BLaER1 treated with 17β-estradiol and CSF1 and Interleukin-3, amounts not matched to agents 10 nM and 100 nM (cell line): ENCODE results near the gene DMAC2L.

Source experiments
- H3K27ac ChIP-seq, 11 experiments: shearing (Covaris generic); formaldehyde crosslinking; 2 replicates each; pipeline ENCODE4 v1.8.1; 2022
- H3K27me3 ChIP-seq, 11 experiments: shearing (Covaris generic); formaldehyde crosslinking; 2 replicates each; pipeline ENCODE4 v1.8.1; 2022
- H3K36me3 ChIP-seq, 11 experiments: shearing (Covaris generic); formaldehyde crosslinking; 2 replicates each; pipeline ENCODE4 v1.8.1; 2022
- H3K4me1 ChIP-seq, 10 experiments: shearing (Covaris generic); formaldehyde crosslinking; 2 replicates each; pipeline ENCODE4 v1.8.1; 2022
- H3K4me2 ChIP-seq, 11 experiments: shearing (Covaris generic); formaldehyde crosslinking; 2 replicates each; pipeline ENCODE4 v1.8.1; 2022
- H3K4me3 ChIP-seq, 10 experiments: shearing (Covaris generic); formaldehyde crosslinking; 2 replicates each; pipeline ENCODE4 v1.8.1; 2022
- H3K9ac ChIP-seq, 11 experiments: shearing (Covaris generic); formaldehyde crosslinking; 2 replicates each; pipeline ENCODE4 v1.8.1; 2022
- H3K9me3 ChIP-seq, 11 experiments: shearing (Covaris generic); formaldehyde crosslinking; replicated peaks in 1 of 11; 2 replicates each; pipeline ENCODE4 v1.8.1; 2022
- H4K20me1 ChIP-seq, 11 experiments: shearing (Covaris generic); formaldehyde crosslinking; 2 replicates each; pipeline ENCODE4 v1.8.1; 2022
- Cebpa-rat ChIP-seq, 11 experiments: shearing (Covaris generic); IDR thresholded peaks; 2 replicates each; pipeline ENCODE4 v1.8.1; 2022

DMAC2L gene

DNA sequence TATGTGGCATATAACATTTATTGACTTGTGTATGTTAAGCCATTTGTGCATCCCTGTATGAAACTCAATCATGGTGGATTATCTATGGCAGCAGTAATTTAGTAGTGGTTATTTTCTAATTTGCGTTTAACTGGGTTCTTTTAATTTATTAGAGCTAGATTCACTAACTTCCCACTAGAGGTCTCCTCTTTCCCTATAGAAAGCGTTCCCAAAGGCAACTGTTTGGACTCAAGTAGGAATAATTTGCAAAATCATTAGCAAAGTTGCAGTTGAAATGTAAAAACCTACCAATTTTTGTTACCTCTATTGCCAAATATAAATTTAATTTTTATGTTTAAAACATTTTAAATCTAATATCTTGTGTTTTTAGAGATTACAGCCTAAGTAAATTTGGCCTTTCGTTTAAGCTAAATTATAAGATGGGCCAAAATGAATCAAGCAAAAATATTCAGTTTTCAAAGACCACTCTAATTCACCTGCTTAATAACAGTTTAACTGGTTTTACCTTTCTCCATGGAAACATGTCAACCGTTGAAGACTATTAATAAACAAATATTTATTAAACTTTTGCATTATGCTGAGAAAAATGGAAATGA, 6.0 kb downstream of the DMAC2L start:
- H3K9me3 ChIP-seq = peaks cover 0 to 32% (median 24%) of the 10 kb centered on the region in 11 experiments; a peak in 20 of 22 replicates
- no peak overlapping the region for H3K27ac ChIP-seq
- H4K20me1 ChIP-seq = peaks cover 0 to 26% (median 7%) of the 10 kb centered on the region in 11 experiments; a peak in 10 of 22 replicates
- H3K4me3 ChIP-seq = no peak overlapping the region
- peaks cover 8 to 37% (median 25%) of the 10 kb centered on the region in 11 experiments for H3K36me3 ChIP-seq
- H3K4me2 ChIP-seq = no peak overlapping the region
- peaks cover 9 to 34% (median 18%) of the 10 kb centered on the region in 10 experiments for H3K4me1 ChIP-seq
- TF ChIP-seq Cebpa-rat (IDR thresholded peaks at IDR 0.05) = no peak
- no peak overlapping the region for H3K9ac ChIP-seq
- H3K27me3 ChIP-seq = no peaks in the 10 kb centered on the region

DNA sequence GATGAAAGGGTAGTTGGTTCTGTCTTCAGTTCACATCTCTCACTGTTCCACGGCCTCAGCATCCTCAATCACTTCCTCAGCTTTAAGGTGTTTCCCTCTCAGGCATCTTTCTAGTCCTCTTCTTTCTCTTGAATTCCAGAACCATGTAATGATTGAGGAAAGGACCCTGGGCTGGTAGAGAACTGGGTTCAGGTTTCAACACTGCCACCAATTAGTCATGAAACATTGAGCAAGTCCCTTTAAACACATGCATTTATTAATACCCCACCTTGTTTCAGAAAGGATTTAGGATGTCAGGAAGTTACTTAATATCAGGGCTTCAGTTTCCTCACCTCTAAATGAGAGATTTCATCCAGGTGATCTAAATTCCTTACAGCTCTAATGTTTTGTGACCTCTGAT, 7.2 kb downstream of the DMAC2L start:
- H3K4me1 ChIP-seq = peaks cover 4 to 29% (median 14%) of the 10 kb centered on the region in 10 experiments; a peak in 17 of 20 replicates
- H3K27ac ChIP-seq = no peak overlapping the region
- peaks cover 0 to 24% (median 16%) of the 10 kb centered on the region in 11 experiments; a peak in 19 of 22 replicates for H3K9me3 ChIP-seq
- TF ChIP-seq Cebpa-rat (IDR thresholded peaks at IDR 0.05) = no peak
- peaks cover 16 to 35% (median 26%) of the 10 kb centered on the region in 11 experiments for H3K36me3 ChIP-seq
- no peak overlapping the region for H3K4me3 ChIP-seq
- H3K4me2 ChIP-seq = peak overlapping the region in 2 of 11 experiments; percentile 10 to 44; a peak in 1 of 22 replicates
- no peaks in the 10 kb centered on the region for H3K27me3 ChIP-seq
- peak overlapping the region in 1 of 11 experiments; percentile 9; a peak in 1 of 22 replicates for H3K9ac ChIP-seq
- peaks cover 0 to 26% (median 7%) of the 10 kb centered on the region in 11 experiments; a peak in 10 of 22 replicates for H4K20me1 ChIP-seq

DNA sequence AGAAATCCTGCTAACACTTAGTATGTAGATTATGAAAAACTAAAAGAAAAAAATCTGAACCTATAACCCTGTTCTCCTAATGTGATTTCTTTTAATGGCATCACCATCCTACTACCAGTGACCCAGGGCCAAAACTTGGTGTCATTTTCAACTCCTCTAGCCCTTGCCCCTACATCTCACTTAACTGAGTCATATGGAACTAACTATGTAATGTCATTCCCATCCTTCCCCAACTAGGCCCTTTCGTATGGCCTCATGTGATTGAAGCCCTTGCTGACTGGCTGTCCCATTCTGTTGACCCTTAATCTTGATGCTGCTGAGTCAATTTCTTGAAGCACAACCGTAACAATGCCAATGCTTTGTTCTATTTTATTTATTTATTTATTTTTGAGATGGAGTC, 7.6 kb downstream of the DMAC2L start:
- TF ChIP-seq Cebpa-rat (IDR thresholded peaks at IDR 0.05) = no peak
- Histone ChIP-seq H3K9ac (peak overlapping the region in 1 of 11 experiments; percentile 9; a peak in 2 of 22 replicates), H3K4me2 (peak overlapping the region in 4 of 11 experiments; percentile 19 to 44 (median 40); a peak in 3 of 22 replicates), H4K20me1 (peaks cover 0 to 26% (median 7%) of the 10 kb centered on the region in 11 experiments; a peak in 10 of 22 replicates), H3K9me3 (peaks cover 0 to 20% (median 12%) of the 10 kb centered on the region in 11 experiments; a peak in 15 of 22 replicates), H3K36me3 (peaks cover 16 to 35% (median 26%) of the 10 kb centered on the region in 11 experiments), H3K4me3 (no peak overlapping the region), H3K4me1 (peaks cover 4 to 29% (median 14%) of the 10 kb centered on the region in 10 experiments; a peak in 17 of 20 replicates), H3K27ac (no peak overlapping the region), H3K27me3 (no peaks in the 10 kb centered on the region)

DNA sequence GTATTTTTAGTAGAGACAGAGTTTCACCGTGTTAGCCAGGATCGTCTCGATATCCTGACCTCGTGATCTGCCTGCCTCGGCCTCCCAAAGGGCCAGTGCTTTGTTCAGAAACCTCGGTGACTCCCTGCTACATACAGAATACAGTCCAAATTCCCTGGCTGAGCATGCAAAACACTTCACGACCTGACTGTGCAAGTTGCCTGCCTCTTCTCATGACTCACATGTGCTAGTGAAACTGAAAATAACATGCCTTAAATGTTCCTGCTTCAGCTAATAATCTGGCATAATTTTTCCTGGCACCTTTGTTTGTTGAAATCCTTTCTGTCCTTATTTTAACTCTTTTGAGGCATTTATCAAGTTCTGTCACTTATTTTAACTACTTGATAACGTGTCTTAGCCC, 8.2 kb downstream of the DMAC2L start:
- no peak overlapping the region for H3K4me3 ChIP-seq

DNA sequence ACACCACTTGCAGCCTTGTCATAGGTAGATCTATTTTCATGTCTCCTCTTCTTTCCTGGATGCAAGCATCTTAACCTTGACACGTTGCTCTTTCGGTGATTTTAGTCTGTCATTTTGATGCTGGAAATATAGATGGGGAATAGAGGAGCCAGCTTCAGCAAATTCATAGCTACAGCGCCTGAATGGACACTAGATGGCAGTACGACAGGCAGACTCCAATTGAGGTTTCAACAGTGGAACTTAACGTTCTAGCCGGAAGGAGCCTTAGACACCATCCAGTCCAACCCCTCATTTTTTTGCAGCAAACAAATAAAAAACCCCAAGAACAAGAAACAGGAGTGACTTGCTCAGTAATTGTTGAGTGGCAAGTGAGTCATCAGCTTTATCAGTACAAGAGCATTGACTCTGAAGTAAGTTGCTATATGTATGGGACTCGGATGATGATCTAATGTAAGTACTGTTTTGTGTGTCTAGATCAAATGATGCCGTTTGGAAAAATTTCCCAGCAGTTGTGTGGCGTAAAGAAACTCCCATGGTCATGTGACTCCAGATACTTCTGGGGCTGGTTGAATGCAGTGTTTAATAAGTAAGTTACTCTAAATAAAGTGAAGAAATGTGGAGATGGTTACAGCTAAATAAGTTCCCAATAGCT, 9.0 kb downstream of the DMAC2L start:
- Histone ChIP-seq H3K4me1 (peaks cover 4 to 29% (median 14%) of the 10 kb centered on the region in 10 experiments; a peak in 17 of 20 replicates), H3K4me3 (peak overlapping the region in 2 of 10 experiments; percentile 5 to 14; a peak in 3 of 20 replicates), H4K20me1 (peaks cover 0 to 26% (median 7%) of the 10 kb centered on the region in 11 experiments; a peak in 10 of 22 replicates), H3K9me3 (peaks cover 0 to 7% (median under 1%) of the 10 kb centered on the region in 11 experiments; a peak in 8 of 22 replicates), H3K4me2 (peak overlapping the region in 9 of 11 experiments; percentile 4 to 74 (median 23); a peak in 15 of 22 replicates), H3K36me3 (peaks cover 26 to 36% (median 33%) of the 10 kb centered on the region in 11 experiments; a peak in 21 of 22 replicates), H3K27me3 (no peaks in the 10 kb centered on the region), H3K9ac (peak overlapping the region in 3 of 11 experiments; percentile 2 to 12 (median 7); a peak in 1 of 22 replicates), H3K27ac (peak overlapping the region in 3 of 11 experiments; percentile 7 to 30 (median 8); a peak in 5 of 22 replicates)
- TF ChIP-seq Cebpa-rat (IDR thresholded peaks at IDR 0.05) = no peak

More for the DNA sequence above, 8.2 kb downstream of the DMAC2L start:
- Histone ChIP-seq H3K27me3 (no peaks in the 10 kb centered on the region), H3K4me2 (peak overlapping the region in 4 of 11 experiments; percentile 19 to 44 (median 40); a peak in 8 of 22 replicates), H3K9me3 (peaks cover 0 to 16% (median 8%) of the 10 kb centered on the region in 11 experiments; a peak in 10 of 22 replicates), H3K27ac (peak overlapping the region in 1 of 11 experiments; percentile 34; a peak in 3 of 22 replicates), H3K9ac (peak overlapping the region in 5 of 11 experiments; percentile 1 to 18 (median 7); a peak in 4 of 22 replicates), H4K20me1 (peaks cover 0 to 26% (median 7%) of the 10 kb centered on the region in 11 experiments; a peak in 10 of 22 replicates), H3K36me3 (peaks cover 19 to 35% (median 28%) of the 10 kb centered on the region in 11 experiments; a peak in 21 of 22 replicates), H3K4me1 (peaks cover 4 to 29% (median 14%) of the 10 kb centered on the region in 10 experiments; a peak in 17 of 20 replicates)
- TF ChIP-seq Cebpa-rat (IDR thresholded peaks at IDR 0.05) = no peak

DNA sequence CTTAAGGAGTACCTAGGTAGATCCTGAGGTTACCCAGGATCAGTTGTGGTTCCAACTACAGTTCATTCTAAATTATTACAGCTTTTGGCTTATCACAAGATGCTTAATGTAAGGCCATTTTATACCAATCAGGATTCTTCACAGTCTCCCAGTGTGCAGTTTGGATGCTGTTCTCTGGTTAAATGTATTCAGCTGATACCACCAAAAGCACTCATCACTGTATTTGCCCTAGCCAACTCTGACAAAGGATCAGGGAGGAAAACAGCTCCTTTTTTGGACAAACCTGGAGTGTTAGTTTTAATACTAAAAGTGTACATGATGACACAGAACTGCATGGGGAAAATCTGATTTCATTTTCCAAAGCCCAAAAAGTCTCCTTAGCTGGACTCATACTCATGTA, 19.5 kb downstream of the DMAC2L start:
- peaks cover 13 to 56% (median 27%) of the 10 kb centered on the region in 11 experiments; a peak in 19 of 22 replicates for H3K36me3 ChIP-seq
- no peak overlapping the region for H3K4me3 ChIP-seq
- TF ChIP-seq Cebpa-rat (IDR thresholded peaks at IDR 0.05) = no peak
- H3K27ac ChIP-seq = 0 out of 22 replicates have a peak overlapping the region, but pooled peaks of 1 of the 11 experiments have one; percentile 2
- H4K20me1 ChIP-seq = no peaks in the 10 kb centered on the region
- no peaks in the 10 kb centered on the region for H3K27me3 ChIP-seq
- H3K4me2 ChIP-seq = no peak overlapping the region
- H3K9ac ChIP-seq = no peak overlapping the region
- peaks cover 14 to 32% (median 22%) of the 10 kb centered on the region in 10 experiments for H3K4me1 ChIP-seq
- H3K9me3 ChIP-seq = no peaks in the 10 kb centered on the region

DNA sequence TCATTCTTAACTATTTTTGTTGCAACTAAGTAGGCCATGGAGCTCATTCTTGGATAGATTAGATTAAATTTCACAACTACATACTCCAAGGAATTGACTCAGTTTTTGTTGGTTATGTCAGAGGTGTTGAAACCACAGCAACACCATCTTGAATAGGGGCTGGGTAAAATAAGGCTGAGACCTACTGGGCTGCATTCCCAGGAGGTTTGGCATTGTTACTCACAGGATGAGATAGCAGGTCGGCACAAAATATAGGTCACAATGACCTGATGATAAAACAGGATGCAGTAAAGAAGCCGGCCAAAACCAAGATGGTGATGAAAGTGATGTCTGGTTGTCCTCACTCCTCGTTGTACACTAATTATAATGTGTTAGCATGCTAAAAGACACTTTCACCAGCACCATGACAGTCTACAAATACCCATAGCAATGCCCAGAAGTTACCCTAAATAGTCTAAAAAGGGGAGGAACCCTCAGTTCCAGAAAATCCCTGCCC, 20.9 kb downstream of the DMAC2L start:
- H3K9ac ChIP-seq = no peak overlapping the region

DNA sequence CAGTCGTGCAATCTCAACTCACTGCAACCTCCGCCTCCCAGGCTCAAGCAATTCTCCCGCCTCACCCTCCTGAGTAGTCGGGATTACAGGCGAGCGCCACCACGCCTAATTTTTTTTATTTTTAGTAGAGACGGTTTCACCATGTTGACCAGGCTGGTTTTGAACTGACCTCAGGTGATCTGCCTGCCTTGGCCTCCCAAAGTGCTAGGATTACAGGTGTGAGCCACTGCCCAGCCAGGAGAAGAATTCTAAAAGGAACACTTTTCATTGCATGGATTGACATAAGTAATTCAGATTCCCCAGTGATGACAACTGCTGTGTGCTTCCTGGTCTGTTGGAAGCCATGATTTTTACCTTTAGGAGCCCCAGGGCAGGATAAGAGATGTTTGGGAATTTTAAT, 22.1 kb downstream of the DMAC2L start:
- Histone ChIP-seq H4K20me1 (no peaks in the 10 kb centered on the region), H3K4me2 (0 out of 22 replicates have a peak overlapping the region, but pooled peaks of 2 of the 11 experiments have one; percentile 81 to 88), H3K27me3 (no peaks in the 10 kb centered on the region), H3K36me3 (peaks cover 0 to 34% (median 13%) of the 10 kb centered on the region in 11 experiments; a peak in 13 of 22 replicates), H3K9me3 (no peaks in the 10 kb centered on the region), H3K4me3 (no peak overlapping the region), H3K4me1 (peaks cover 17 to 34% (median 22%) of the 10 kb centered on the region in 10 experiments), H3K27ac (no peak overlapping the region), H3K9ac (no peak overlapping the region)
- no peak for TF ChIP-seq Cebpa-rat (IDR thresholded peaks at IDR 0.05)

More for the DNA sequence above, 20.9 kb downstream of the DMAC2L start:
- no peaks in the 10 kb centered on the region for H3K9me3 ChIP-seq
- peaks cover 5 to 43% (median 20%) of the 10 kb centered on the region in 11 experiments; a peak in 15 of 22 replicates for H3K36me3 ChIP-seq
- TF ChIP-seq Cebpa-rat (IDR thresholded peaks at IDR 0.05) = no peak
- H4K20me1 ChIP-seq = no peaks in the 10 kb centered on the region
- H3K4me3 ChIP-seq = no peak overlapping the region
- no peaks in the 10 kb centered on the region for H3K27me3 ChIP-seq
- H3K4me2 ChIP-seq = peak overlapping the region in 2 of 11 experiments; percentile 1 to 17; a peak in 2 of 22 replicates
- 0 out of 22 replicates have a peak overlapping the region, but pooled peaks of 1 of the 11 experiments have one; percentile 16 for H3K27ac ChIP-seq
- peaks cover 17 to 34% (median 22%) of the 10 kb centered on the region in 10 experiments for H3K4me1 ChIP-seq
